OCI-LY1 (cell line): ENCODE measurements around the gene ZNF311.

Source experiments
- H2AFZ ChIP-seq: fragments of 200-600 bp; sonication (generic), shearing (Covaris generic); 2 replicates; pipeline ENCODE4 v1.6.0; 2014; ENCODE audit warnings: antibody characterized with exemption, mild to moderate bottlenecking, low read length
- H3F3A ChIP-seq: fragments of 200-600 bp; sonication (generic), shearing (Covaris generic); 2 replicates; pipeline ENCODE4 v1.6.0; 2014; ENCODE audit warnings: mild to moderate bottlenecking, antibody characterized with exemption, low read length, moderate library complexity; ENCODE audit not compliant: insufficient read depth
- H3K27ac ChIP-seq: fragments of 200-600 bp; sonication (generic); 2 replicates; pipeline ENCODE4 v1.5.1; 2014; ENCODE audit warnings: low read length, mixed run types, mild to moderate bottlenecking, low read depth; ENCODE audit not compliant: poor library complexity, severe bottlenecking
- H3K27me3 ChIP-seq: fragments of 200-600 bp; sonication (generic); 2 replicates; pipeline ENCODE4 v1.6.0; 2014; ENCODE audit warnings: antibody characterized with exemption, mild to moderate bottlenecking, low read length, moderate library complexity; ENCODE audit not compliant: insufficient read depth
- H3K36me3 ChIP-seq: fragments of 200-600 bp; sonication (generic); 2 replicates; pipeline ENCODE4 v1.6.1; 2014; ENCODE audit warnings: mild to moderate bottlenecking, antibody characterized with exemption, low read length, moderate library complexity, mixed read lengths; ENCODE audit not compliant: insufficient read depth
- H3K4me1 ChIP-seq: fragments of 200-600 bp; sonication (generic); 2 replicates; pipeline ENCODE4 v1.5.1; 2014; ENCODE audit warnings: mild to moderate bottlenecking, low read length, moderate library complexity; ENCODE audit not compliant: insufficient read depth, severe bottlenecking
- H3K4me2 ChIP-seq: fragments of 200-600 bp; sonication (generic), shearing (Covaris generic); 2 replicates; pipeline ENCODE4 v1.6.1; 2014; ENCODE audit warnings: low read length
- H3K4me3 ChIP-seq: fragments of 200-600 bp; sonication (generic); 2 replicates; pipeline ENCODE4 v1.5.1; 2014; ENCODE audit warnings: low read length, low read depth, mild to moderate bottlenecking, mixed read lengths; ENCODE audit not compliant: poor library complexity, severe bottlenecking
- H3K79me2 ChIP-seq: fragments of 200-600 bp; shearing (Covaris generic); 2 replicates; pipeline ENCODE4 v1.6.1; 2016; ENCODE audit warnings: mixed run types, low read length, mixed read lengths; ENCODE audit not compliant: insufficient read depth
- H3K9ac ChIP-seq: fragments of 200-600 bp; sonication (generic), shearing (Covaris generic); 2 replicates; pipeline ENCODE4 v1.6.1; 2014; ENCODE audit warnings: mild to moderate bottlenecking, low read length, mixed read lengths
- H3K9me2 ChIP-seq: fragments of 200-600 bp; sonication (generic), shearing (Covaris generic); 2 replicates; pipeline ENCODE4 v1.6.1; 2014; ENCODE audit warnings: low read depth, mild to moderate bottlenecking, low read length, mixed read lengths
- H3K9me3 ChIP-seq: fragments of 200-600 bp; shearing (Covaris generic); 2 replicates; pipeline ENCODE4 v1.6.1; 2014; ENCODE audit warnings: low read length, mixed read lengths
- H4K20me1 ChIP-seq: fragments of 200-600 bp; sonication (generic), shearing (Covaris generic); 2 replicates; pipeline ENCODE4 v1.6.0; 2016; ENCODE audit warnings: mild to moderate bottlenecking, low read length; ENCODE audit not compliant: insufficient read depth
- CTCF ChIP-seq: fragments of 200-600 bp; sonication (generic), shearing (Covaris generic); IDR thresholded peaks from 2 replicates; pipeline ENCODE4 v1.5.1; 2017; ENCODE audit warnings: mild to moderate bottlenecking, antibody characterized with exemption, low read length, moderate library complexity, mixed read lengths
- EZH2 ChIP-seq: fragments of 200-600 bp; sonication (generic), shearing (Covaris generic); IDR thresholded peaks from 2 replicates; pipeline ENCODE4 v1.8.0; 2017; ENCODE audit warnings: borderline replicate concordance, mixed run types, mild to moderate bottlenecking, antibody characterized with exemption, low read length, moderate library complexity, mixed read lengths

The ZNF311 gene

GRCh38 chr6:29005183-29005885 lies at the start of gene ZNF311:
Gene ZNF311, minus strand, starts transcription at chr6:29005315. Its CDS starts 1,361 bp downstream, at chr6:29003954.
- H3F3A ChIP-seq: no peaks in the 10 kb centered on the region
- no peak within 1 kb of the TSS for H2AFZ ChIP-seq
- H3K27ac ChIP-seq: no peak within 1 kb of the TSS
- no peak within 1 kb of the TSS for H3K4me2 ChIP-seq
- H3K9me2 ChIP-seq: no peaks in the 10 kb centered on the region
- H3K27me3 ChIP-seq: no peaks in the 10 kb centered on the region
- H3K9ac ChIP-seq: no peak within 1 kb of the TSS
- TF ChIP-seq EZH2: no peak
- H3K79me2 ChIP-seq: no peaks in the 10 kb centered on the region
- H3K4me3 ChIP-seq: no peak within 1 kb of the TSS
- no peaks in the 10 kb centered on the region for H3K4me1 ChIP-seq
- H3K9me3 ChIP-seq: no peaks in the 10 kb centered on the region
- H3K36me3 ChIP-seq: no peaks in the 10 kb centered on the region
- no peaks in the 10 kb centered on the region for H4K20me1 ChIP-seq

GRCh38 chr6:29051680-29052079 lies 46.6 kb upstream of the ZNF311 start:
- H3K79me2 ChIP-seq: no peaks in the 10 kb centered on the region
- H3K27me3 ChIP-seq: no peaks in the 10 kb centered on the region
- no peaks in the 10 kb centered on the region for H4K20me1 ChIP-seq
- no peaks in the 10 kb centered on the region for H3F3A ChIP-seq
- no peak overlapping the region for H3K4me2 ChIP-seq
- H3K9me2 ChIP-seq: no peaks in the 10 kb centered on the region
- H3K27ac ChIP-seq: no peak overlapping the region
- H3K9ac ChIP-seq: no peak overlapping the region
- TF ChIP-seq CTCF (no peak), EZH2 (no peak)
- H3K36me3 ChIP-seq: no peaks in the 10 kb centered on the region
- H3K4me3 ChIP-seq: no peak overlapping the region
- H2AFZ ChIP-seq: no peak overlapping the region
- H3K9me3 ChIP-seq: no peaks in the 10 kb centered on the region
- no peaks in the 10 kb centered on the region for H3K4me1 ChIP-seq

GRCh38 chr6:29045075-29045474 lies 40.0 kb upstream of the ZNF311 start, which contains the start of gene OR2W1:
Gene OR2W1, minus strand, starts transcription at chr6:29045175. Its CDS starts 0 bp downstream, at chr6:29045175.
- Histone ChIP-seq H3K36me3 (no peaks in the 10 kb centered on the region), H3F3A (no peaks in the 10 kb centered on the region), H3K4me3 (no peak within 1 kb of the TSS), H3K27ac (no peak within 1 kb of the TSS), H3K4me2 (no peak within 1 kb of the TSS), H2AFZ (no peak within 1 kb of the TSS), H4K20me1 (no peaks in the 10 kb centered on the region), H3K9me3 (no peaks in the 10 kb centered on the region), H3K27me3 (no peaks in the 10 kb centered on the region), H3K9ac (no peak within 1 kb of the TSS), H3K9me2 (no peaks in the 10 kb centered on the region), H3K4me1 (no peaks in the 10 kb centered on the region), H3K79me2 (no peaks in the 10 kb centered on the region)
- TF ChIP-seq CTCF (no peak), EZH2 (no peak)

DNA sequence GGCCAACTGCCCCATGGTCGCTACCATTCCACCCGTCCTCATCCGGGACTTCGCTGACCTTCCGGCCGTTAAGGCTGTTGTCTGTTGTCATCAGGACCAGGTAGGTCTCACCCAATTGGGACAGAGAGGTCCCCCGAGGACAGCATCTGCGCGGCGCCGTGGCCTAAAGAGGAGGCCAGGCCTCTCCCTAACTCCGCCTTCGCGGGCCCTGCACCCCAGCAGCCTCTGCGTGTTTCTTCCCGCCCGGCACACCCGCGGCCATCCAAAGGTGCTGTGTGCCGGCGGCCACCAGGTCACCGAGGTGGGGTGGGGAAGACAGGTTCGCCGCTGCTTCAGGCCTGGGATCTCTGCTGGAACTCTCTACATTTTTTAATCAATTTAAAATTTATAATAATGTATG lies 30.8 kb upstream of the ZNF311 start:
- H2AFZ ChIP-seq: no peak overlapping the region

More for the DNA sequence above, 30.8 kb upstream of the ZNF311 start:
- H3K4me1 ChIP-seq: no peaks in the 10 kb centered on the region
- no peaks in the 10 kb centered on the region for H3K79me2 ChIP-seq
- no peaks in the 10 kb centered on the region for H4K20me1 ChIP-seq
- no peaks in the 10 kb centered on the region for H3K27me3 ChIP-seq
- H3K9me2 ChIP-seq: no peaks in the 10 kb centered on the region
- H3K9ac ChIP-seq: no peak overlapping the region
- TF ChIP-seq EZH2 (no peak), CTCF (no peak)
- H3F3A ChIP-seq: no peaks in the 10 kb centered on the region
- no peak overlapping the region for H3K27ac ChIP-seq
- H3K9me3 ChIP-seq: no peaks in the 10 kb centered on the region
- no peak overlapping the region for H3K4me3 ChIP-seq
- H3K4me2 ChIP-seq: no peak overlapping the region
- H3K36me3 ChIP-seq: no peaks in the 10 kb centered on the region
